ENCODE results near the gene ENPP3.

Gene ENPP3

DNA sequence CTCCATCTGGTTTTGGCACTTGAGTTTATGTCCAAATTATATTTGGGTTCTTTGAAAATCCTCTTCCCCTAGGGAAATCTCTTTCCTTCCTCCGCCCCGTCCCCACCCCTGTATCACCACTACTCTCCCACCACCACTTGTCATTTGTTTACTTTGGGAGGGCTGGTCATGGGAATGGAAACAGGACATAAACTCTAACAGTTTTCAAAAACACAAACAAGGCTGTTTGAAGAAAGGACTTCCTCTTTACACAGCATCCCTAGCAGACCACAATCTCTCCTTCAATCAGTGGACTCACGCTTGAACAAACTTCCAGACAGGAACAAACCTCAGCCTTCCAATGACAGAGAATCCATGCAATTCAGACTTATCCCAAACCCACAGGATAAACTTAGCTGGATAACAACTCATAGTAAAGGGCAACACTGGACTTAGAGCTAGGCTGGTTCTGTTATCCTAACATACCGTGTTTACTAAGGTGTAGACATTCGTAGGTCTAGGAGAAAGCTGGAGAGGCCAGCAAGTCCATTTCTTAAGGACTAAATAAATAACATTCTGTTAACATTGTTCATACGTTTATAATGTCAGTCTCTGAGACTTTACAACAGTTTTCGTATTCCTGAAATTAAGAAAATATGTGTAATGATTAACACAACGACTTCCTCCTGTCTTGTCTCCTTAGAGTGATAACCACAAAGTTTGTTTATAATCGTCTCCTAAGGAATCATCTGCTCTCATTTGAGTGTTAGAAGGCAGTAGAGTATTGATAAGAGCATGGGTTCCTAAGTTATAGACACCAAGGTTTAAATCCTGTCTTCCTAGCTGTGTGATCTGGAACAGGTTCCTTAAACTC, 117.8 kb downstream of the ENPP3 start:
- DNase-seq (ENCODE audit: extremely low read depth, low read depth), result no peak
- TF ChIP-seq, protein P1, sequence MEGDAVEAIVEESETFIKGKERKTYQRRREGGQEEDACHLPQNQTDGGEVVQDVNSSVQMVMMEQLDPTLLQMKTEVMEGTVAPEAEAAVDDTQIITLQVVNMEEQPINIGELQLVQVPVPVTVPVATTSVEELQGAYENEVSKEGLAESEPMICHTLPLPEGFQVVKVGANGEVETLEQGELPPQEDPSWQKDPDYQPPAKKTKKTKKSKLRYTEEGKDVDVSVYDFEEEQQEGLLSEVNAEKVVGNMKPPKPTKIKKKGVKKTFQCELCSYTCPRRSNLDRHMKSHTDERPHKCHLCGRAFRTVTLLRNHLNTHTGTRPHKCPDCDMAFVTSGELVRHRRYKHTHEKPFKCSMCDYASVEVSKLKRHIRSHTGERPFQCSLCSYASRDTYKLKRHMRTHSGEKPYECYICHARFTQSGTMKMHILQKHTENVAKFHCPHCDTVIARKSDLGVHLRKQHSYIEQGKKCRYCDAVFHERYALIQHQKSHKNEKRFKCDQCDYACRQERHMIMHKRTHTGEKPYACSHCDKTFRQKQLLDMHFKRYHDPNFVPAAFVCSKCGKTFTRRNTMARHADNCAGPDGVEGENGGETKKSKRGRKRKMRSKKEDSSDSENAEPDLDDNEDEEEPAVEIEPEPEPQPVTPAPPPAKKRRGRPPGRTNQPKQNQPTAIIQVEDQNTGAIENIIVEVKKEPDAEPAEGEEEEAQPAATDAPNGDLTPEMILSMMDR (IDR thresholded peaks at IDR 0.05; ENCODE audit: low read depth, low read length), result no peak

DNA sequence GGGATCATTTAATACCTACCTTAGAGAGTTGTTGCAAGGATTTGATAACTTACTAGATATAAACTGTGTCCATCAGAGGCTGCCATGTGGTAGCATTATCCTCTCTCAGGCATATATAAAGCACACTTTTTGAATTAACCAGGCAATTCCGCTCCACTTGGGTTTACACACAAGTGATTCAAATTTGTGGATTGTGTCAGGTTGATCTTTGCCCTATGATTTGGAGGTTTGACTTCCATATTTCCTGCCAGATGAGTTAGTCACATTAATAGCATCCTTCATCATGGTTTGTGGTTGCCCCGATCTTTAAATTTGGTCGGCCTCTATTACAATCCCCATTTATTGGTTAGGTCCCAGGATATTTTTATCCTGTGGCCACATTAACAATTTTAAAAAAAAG, 118.5 kb downstream of the ENPP3 start:
- TF ChIP-seq, protein P1 (IDR thresholded peaks at IDR 0.05; ENCODE audit: low read depth, low read length), result no peak
- peak; percentile 63 for DNase-seq (ENCODE audit: extremely low read depth, low read depth)

DNA sequence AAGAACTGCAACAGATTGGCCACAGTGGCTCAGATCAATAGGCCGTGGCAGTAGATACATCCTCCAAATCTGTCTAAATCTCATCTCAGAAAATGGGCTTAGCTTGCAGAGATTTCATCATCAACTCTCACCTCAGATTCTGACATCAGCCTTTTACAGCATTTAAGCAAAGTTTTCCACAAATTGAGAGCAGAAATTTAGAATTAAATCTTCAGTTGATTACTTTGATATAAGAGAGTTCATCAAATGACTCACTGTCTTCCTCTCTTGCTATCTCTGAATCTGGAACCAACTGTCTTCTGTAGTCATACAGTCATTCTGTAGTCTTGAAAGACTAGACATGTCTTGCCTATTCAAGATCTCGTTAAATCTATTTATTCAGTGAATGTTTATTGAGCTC, 118.9 kb downstream of the ENPP3 start:
- DNase-seq (ENCODE audit: extremely low read depth, low read depth), result no peak
- TF ChIP-seq, protein P1 (IDR thresholded peaks at IDR 0.05; ENCODE audit: low read depth, low read length), result no peak

DNA sequence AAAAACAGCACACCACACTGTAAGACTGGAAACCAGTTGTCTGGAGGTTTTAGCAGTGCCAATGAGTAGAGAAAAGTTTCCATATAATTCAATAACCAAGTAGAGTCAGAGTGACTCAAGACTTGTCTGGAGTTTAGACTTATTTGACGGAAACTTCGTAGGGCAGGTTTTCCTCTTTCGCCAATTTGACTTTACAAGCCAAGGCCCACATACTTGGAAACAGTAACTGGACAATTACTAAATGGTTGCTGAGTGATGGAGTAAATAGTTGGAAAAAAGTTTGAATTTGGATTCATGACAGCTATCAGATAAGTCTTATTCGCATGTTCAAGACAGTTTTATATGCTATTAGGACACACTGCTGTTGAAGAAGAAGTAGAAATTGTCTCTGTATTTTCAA, 121.8 kb downstream of the ENPP3 start:
- DNase-seq (ENCODE audit: extremely low read depth, low read depth), result no peak
- TF ChIP-seq, protein P1 (IDR thresholded peaks at IDR 0.05; ENCODE audit: low read depth, low read length), result no peak

DNA sequence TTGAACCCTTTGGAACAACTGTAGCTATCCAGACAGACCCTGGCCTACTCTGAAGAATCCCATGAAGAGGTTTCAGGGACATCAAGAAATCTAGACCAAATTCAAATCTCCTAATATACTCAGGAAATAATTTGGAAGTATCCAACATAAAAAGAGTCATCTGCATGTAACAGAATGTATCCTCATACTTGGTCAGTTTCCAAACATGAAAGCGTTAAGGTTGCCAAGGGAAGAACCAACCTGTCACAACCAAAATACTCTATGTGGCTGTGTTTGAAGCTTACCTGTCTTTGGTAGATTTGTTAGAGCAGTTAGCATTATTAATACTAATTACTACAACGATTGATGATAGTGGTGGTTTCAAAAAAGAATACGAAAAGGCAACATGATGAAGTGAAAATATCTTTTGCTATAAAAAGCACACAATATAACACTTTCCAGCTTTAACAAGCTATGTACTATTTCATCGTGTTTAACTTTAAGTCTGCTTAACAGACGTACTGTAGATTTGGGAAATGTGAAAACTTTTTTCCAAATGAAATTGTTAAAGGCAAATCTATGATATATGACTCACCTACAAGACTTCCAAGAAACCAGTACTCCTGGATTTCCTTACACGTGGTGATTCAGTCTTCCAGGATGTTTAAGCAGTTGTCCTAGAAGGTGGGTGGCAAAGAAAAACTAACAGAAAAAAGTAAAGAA, 124.1 kb downstream of the ENPP3 start:
- TF ChIP-seq, protein P1 (IDR thresholded peaks at IDR 0.05; ENCODE audit: low read depth, low read length), result no peak
- no peak for DNase-seq (ENCODE audit: extremely low read depth, low read depth)

DNA sequence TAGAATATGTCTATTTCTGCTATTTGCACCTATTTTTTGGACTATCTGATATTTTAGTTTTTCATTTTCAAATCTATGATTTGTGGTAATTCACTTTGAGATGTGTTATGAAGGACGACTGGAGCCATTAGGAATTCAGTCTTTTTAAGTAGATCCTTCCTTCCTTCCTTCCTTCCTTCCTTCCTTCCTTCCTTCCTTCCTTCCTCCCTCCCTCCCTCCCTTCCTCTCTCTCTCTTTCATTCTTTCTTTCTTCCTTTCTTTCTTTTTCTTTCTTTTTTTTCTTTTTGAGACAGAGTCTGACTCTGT, 124.6 kb downstream of the ENPP3 start:
- no peak for DNase-seq (ENCODE audit: extremely low read depth, low read depth)
- TF ChIP-seq, protein P1 (IDR thresholded peaks at IDR 0.05; ENCODE audit: low read depth, low read length), result no peak

DNA sequence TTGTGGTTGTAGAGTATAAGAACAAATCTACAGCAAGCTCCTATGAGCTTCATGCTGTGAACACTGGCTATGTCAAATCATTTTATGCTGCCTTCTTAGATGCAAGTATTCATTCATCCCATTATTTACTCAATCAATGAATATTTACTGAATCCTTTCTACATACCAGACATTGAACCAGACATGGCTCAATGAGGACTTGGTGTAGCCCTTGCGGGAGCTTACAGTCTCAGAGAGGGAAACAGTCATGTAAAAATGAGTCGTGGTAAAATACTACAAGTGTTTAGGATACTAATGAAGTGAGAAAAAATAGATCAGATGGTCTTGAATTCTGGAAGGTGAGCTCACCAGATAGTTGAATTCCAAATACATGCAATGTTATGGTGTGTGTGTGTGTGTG, 125.9 kb downstream of the ENPP3 start:
- TF ChIP-seq, protein P1 (IDR thresholded peaks at IDR 0.05; ENCODE audit: low read depth, low read length), result no peak
- no peak for DNase-seq (ENCODE audit: extremely low read depth, low read depth)
